Activated CD4-positive, alpha-beta T cell treated with anti-CD3 and anti-CD28 coated beads for 36 hours (primary cell): ENCODE data around the gene GNPAT. TPM values are rescaled to one million over a fixed set of nuclear protein-coding genes. Genes with fewer than 3 reads are reported as not detected.

Source experiments
- ATAC-seq: fragments of 200-7000 bp; cut with Tn5 transposase; one replicate; pipeline ENCODE4 v1.10.0; 2021; ENCODE audit warnings: mild to moderate bottlenecking, moderate library complexity
- CTCF ChIA-PET: fragments of 350-600 bp; sonication (Branson Sonifier 250); formaldehyde crosslinking; loops from one replicate; lab custom pipeline; 2021; ENCODE audit warnings: antibody characterized with exemption; lab: Charles Lee
- POLR2A ChIA-PET: fragments of 350-600 bp; sonication (Branson Sonifier 250); formaldehyde crosslinking; loops from one replicate; lab custom pipeline; 2021; ENCODE audit warnings: antibody characterized with exemption, inconsistent platforms; lab: Charles Lee
- DNase-seq: peaks from one replicate; pipeline ENCODE4 v3.0.0-alpha.2; 2020
- H3K27ac Mint-ChIP-seq: one replicate; pipeline ENCODE4 v1.8.0; 2021; ENCODE audit warnings: mixed read lengths
- H3K27me3 Mint-ChIP-seq: one replicate; pipeline ENCODE4 v1.8.0; 2021; ENCODE audit warnings: mixed read lengths
- H3K36me3 Mint-ChIP-seq: one replicate; pipeline ENCODE4 v1.8.0; 2021; ENCODE audit warnings: low read depth, mixed read lengths
- H3K4me1 Mint-ChIP-seq: one replicate; pipeline ENCODE4 v1.8.0; 2021; ENCODE audit warnings: mixed read lengths
- H3K4me3 Mint-ChIP-seq: one replicate; pipeline ENCODE4 v1.8.0; 2021; ENCODE audit warnings: mild to moderate bottlenecking, moderate library complexity, mixed read lengths
- H3K9me3 Mint-ChIP-seq: one replicate; pipeline ENCODE4 v1.8.0; 2021; ENCODE audit warnings: low read depth, mixed read lengths
- intact Hi-C, 2 experiments: fragments of 100-400 bp; cut with DNase I in 1 of 2; cut with micrococcal nuclease in 1 of 2; formaldehyde crosslinking; loops; one replicate each; pipeline versions ENCODE4 v1.14.2 to v1.15.1; 2022 to 2024; cut with DNase I, micrococcal nuclease
- total RNA-seq, 2 experiments: library from RNA; stranded (reverse); gene quantifications; one replicate each; pipeline ENCODE4 v1.2.3, GENCODE V29; 2021

GNPAT gene
- total RNA-seq, 2 experiments from 2014 or later = 58.0 to 62.0 TPM

DNA sequence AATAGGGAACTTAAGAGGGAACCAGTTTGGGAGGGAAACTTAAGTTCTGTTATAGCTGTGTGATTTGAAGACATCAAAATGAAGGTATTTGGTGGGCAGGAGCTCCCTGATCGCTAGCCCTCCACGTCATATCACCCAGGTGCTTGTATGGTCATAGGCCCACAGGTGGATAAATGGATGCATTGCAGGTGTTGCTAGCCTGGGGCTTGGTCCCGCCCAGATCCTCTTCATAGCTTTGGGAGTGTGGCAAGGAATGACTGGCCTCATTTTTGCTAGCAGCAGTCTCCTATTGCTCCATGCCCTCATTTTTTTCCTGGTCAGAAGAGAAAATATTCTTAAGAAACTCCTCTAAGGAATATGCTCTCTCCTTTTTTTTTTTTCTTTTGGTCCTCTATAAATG lies 11.3 kb downstream of the GNPAT start:
- peaks cover 36% of the 10 kb centered on the region for H3K36me3 Mint-ChIP-seq
- H3K4me3 Mint-ChIP-seq = no peak overlapping the region
- ChIA-PET CTCF (no interaction called here), POLR2A (no interaction called here)
- H3K9me3 Mint-ChIP-seq = no peaks in the 10 kb centered on the region
- ATAC-seq = no peak
- intact Hi-C loops = no loop called here
- DNase-seq = no peak
- no peak overlapping the region for H3K27ac Mint-ChIP-seq
- H3K4me1 Mint-ChIP-seq = peaks cover 3% of the 10 kb centered on the region
- H3K27me3 Mint-ChIP-seq = no peaks in the 10 kb centered on the region

DNA sequence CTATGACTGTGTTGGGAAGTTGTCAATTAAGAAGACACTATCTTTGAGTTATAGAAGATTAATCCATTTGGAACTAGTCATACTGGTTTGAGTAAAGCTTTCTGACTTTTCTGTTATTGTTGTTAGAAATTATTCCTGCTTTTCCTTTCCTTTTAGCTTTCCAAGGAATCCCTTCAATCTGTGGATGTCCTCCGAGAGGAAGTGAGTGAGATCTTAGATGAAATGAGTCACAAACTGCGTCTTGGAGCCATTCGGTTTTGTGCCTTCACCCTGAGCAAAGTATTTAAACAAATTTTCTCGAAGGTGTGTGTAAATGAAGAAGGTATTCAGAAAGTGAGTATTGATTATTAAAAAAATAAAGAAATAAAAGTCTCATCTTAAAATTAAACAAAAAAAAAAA lies 19.3 kb downstream of the GNPAT start:
- CTCF ChIA-PET = interaction anchor here (0.7 to 1.2 kb wide), 4 partner anchors 10 to 318 kb away, joined by 3 to 6 read pairs (median 4); no protein-coding TSS in a partner anchor
- Mint-ChIP-seq H3K4me1 (no peaks in the 10 kb centered on the region), H3K9me3 (peaks cover 4% of the 10 kb centered on the region), H3K27ac (no peak overlapping the region), H3K4me3 (no peak overlapping the region), H3K27me3 (no peaks in the 10 kb centered on the region), H3K36me3 (peaks cover 62% of the 10 kb centered on the region)
- DNase-seq (no peak), ATAC-seq (no peak)
- intact Hi-C loops = no loop called here
- POLR2A ChIA-PET = no interaction called here

DNA sequence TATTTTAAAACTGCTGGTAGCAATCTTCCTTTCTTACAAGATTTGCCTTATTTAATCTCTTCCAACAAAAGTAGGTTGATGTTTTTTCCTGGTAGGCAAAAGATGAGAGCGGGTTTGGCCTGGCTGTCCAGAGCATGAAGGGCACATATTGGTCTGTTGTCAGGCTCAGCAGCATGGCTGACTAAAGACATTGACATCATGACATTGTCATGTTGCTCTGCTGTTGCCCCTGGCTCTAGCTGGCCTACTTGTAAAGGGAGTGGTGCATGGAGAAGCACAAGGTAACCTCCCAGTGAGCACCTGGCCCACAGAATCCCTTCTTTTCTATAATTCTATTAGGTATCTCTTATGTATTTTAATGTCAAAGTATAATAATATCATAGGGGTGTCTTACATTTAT lies 23.6 kb downstream of the GNPAT start:
- CTCF ChIA-PET = no interaction called here
- no peak overlapping the region for H3K27ac Mint-ChIP-seq
- intact Hi-C loops = no loop called here

DNA sequence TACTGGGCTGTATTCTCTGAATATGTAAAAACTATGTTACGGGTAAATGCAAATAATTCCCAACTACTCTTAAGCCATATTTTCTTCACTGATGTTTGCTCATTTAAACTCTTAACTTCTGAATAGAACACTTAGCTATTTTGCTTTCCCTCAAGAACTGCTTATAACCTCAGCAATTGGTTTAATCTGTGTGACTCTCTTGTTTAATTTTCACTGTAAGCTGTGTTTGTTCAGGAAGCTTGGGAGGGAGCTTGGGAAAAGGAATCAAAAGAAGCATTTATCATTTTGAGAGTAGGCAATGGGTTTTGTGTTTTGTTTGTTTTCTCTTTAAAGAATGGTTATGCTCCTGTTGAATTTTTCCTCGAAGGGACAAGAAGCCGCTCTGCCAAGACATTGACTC lies 24.4 kb downstream of the GNPAT start:
- no peak for DNase-seq
- CTCF ChIA-PET = interaction anchor here (1.6 kb wide), 1 partner anchor 10 kb away, joined by 6 read pairs; no protein-coding TSS in a partner anchor
- intact Hi-C loops = no loop called here
- no peak for ATAC-seq
- H3K9me3 Mint-ChIP-seq = no peaks in the 10 kb centered on the region
- no peak overlapping the region for H3K4me3 Mint-ChIP-seq
- no peaks in the 10 kb centered on the region for H3K27me3 Mint-ChIP-seq
- POLR2A ChIA-PET = no interaction called here
- H3K4me1 Mint-ChIP-seq = no peaks in the 10 kb centered on the region
- H3K36me3 Mint-ChIP-seq = peaks cover 60% of the 10 kb centered on the region
- no peak overlapping the region for H3K27ac Mint-ChIP-seq

More for the DNA sequence above, 23.6 kb downstream of the GNPAT start:
- no peak overlapping the region for H3K4me3 Mint-ChIP-seq
- H3K27me3 Mint-ChIP-seq = no peaks in the 10 kb centered on the region
- POLR2A ChIA-PET = no interaction called here
- peaks cover 59% of the 10 kb centered on the region for H3K36me3 Mint-ChIP-seq
- H3K4me1 Mint-ChIP-seq = no peaks in the 10 kb centered on the region
- no peak for DNase-seq
- no peak for ATAC-seq
- no peaks in the 10 kb centered on the region for H3K9me3 Mint-ChIP-seq

DNA sequence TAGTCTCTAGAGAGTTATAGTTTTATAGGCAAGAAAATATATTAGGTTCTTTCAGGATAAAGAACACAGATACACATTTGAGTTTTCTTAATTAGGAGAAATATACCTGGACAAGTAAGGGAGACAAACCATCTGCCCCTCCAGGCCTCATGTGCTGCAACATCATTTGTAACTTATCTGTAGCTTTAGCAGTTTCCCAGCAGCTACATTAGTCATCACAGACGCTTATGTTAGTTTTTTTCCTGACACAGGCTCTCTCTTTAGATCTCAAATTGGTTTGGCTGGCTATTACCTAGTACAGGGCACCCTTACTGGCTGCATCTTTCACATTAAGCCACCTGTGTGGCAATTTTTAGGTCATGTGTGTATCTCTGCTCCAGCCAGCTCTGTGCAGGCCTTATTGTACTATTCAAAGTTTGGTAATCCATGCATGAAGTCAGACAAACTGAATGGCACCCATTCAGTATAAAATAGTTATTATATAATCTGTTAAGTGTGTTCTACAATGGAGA lies 25.9 kb downstream of the GNPAT start:
- CTCF ChIA-PET = interaction anchor here (1.6 kb wide), 1 partner anchor 9 kb away, joined by 6 read pairs; no protein-coding TSS in a partner anchor
- intact Hi-C loops = no loop called here
- peaks cover 62% of the 10 kb centered on the region for H3K36me3 Mint-ChIP-seq
- POLR2A ChIA-PET = no interaction called here
- no peaks in the 10 kb centered on the region for H3K27me3 Mint-ChIP-seq
- no peak overlapping the region for H3K27ac Mint-ChIP-seq
- ATAC-seq (peak; percentile 23), DNase-seq (no peak)
- peaks cover 5% of the 10 kb centered on the region for H3K4me1 Mint-ChIP-seq
- H3K9me3 Mint-ChIP-seq = no peaks in the 10 kb centered on the region
- H3K4me3 Mint-ChIP-seq = no peak overlapping the region

DNA sequence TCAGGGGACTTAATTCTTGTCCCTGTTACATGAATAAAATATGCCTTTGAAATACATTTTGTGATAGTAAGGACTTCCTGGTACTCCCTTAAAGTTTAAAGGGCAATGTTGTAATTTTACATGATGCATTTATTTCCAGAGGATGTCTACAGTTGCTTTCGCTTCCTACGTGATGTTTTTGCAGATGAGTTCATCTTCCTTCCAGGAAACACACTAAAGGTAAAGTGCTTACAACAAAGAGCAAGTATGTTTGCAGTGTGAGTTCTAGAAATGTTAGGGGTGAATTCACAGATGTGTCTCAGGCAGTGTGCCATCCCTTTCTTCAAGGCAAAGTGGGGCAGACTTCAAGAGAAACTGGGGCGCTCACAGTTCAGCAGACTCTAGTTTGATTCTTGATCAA lies 31.2 kb downstream of the GNPAT start:
- intact Hi-C loops = no loop called here
- no peaks in the 10 kb centered on the region for H3K9me3 Mint-ChIP-seq
- peaks cover 66% of the 10 kb centered on the region for H3K36me3 Mint-ChIP-seq
- H3K27me3 Mint-ChIP-seq = no peaks in the 10 kb centered on the region
- no peak overlapping the region for H3K4me3 Mint-ChIP-seq
- CTCF ChIA-PET = interaction anchor here (0.7 kb wide), 1 partner anchor 15 kb away, joined by 3 read pairs; no protein-coding TSS in a partner anchor
- H3K4me1 Mint-ChIP-seq = peaks cover 26% of the 10 kb centered on the region
- DNase-seq = no peak
- H3K27ac Mint-ChIP-seq = peak overlapping the region; percentile 95
- peak; percentile 50 for ATAC-seq
- POLR2A ChIA-PET = no interaction called here

DNA sequence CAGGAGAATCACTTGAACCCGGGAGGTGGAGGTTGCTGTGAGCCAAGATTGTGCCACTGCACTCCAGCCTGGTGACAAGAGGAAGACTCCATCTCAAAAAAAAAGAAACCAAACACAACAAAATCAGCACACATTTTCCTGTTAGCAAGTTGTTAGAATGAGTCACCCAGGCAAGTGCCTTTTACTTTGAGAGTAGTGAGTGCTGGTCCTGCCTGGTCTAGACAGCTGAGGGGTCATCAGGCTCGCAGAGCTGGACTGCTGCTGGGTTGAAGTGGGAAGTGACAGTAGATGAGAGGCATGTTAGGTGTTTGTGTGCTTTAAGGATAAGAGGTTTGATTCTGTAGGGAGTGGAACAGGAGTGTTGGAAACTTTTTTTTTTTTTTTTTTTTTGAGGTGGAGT lies 31.9 kb downstream of the GNPAT start:
- H3K27ac Mint-ChIP-seq = peak overlapping the region; percentile 95
- DNase-seq (peak; percentile 31), ATAC-seq (peak; percentile 51)
- H3K27me3 Mint-ChIP-seq = no peaks in the 10 kb centered on the region
- no peaks in the 10 kb centered on the region for H3K9me3 Mint-ChIP-seq
- intact Hi-C loops = no loop called here
- H3K4me3 Mint-ChIP-seq = peak overlapping the region; percentile 7
- POLR2A ChIA-PET = no interaction called here
- H3K36me3 Mint-ChIP-seq = peaks cover 64% of the 10 kb centered on the region
- CTCF ChIA-PET = interaction anchor here (0.7 kb wide), 1 partner anchor 15 kb away, joined by 3 read pairs; no protein-coding TSS in a partner anchor
- peaks cover 26% of the 10 kb centered on the region for H3K4me1 Mint-ChIP-seq

DNA sequence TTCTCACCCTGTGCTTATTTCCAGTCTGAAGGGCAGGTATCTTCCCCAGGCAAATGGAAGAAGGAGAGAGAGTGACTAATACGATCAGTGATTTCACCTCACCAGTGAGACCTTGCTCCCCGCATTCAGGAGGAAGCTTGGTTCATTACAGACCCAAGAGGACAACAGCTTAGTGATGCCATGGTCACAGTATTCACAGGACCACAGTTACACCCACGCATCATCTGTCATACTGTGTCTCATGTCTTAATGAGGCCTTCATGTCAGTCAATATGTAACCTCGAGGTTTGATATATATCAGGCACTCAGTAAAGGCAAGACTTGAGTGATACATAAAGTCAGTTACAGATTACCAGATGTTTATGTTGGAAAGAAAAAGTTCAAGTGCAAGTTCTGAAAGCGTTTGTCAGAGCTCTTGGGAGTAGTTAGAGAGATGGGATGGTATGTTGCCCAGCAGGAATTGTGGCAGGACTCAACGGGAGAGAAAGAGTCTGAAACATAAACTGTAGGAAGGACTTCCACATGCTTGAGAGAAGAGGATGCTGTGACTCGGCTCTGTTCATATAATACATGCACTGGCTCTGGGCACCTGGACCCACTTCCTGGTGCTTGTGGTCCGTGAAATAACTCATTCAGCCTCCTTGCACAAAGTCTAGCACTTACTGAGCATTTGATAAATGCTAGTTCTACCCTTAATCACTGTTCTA lies 33.3 kb downstream of the GNPAT start:
- peak; percentile 79 for ATAC-seq

DNA sequence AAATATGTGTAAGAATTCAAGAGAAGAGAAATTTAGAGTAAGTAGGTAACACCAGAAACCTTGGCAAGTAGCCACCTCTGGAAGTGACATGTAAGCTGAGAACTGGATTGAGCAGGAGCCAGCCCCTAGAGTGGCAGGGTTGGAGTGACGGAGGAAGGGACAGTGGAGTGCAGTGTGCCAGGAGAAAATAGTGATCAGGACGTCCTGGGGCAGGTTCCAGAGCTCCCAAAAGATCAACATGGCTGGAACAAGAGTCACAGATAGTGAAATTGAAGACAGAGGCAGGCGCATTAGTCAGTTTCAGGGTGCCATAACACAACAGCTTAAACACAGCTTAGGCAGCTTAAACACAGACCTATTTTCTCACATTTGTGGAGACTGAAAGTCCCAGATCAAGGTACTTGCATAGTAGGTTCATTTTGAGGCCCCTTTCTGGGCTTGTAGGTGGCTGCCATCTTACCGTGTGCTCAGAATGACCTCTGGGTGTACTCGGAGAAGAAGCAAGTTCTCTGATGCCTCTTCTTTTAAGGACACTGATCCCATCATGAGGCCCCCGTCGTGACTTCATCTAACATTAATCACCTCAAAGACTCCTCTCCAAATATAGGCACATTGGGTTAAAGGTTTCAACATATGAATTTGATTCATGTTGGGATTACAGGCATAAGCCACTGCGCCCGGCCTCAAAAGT lies 37.2 kb downstream of the GNPAT start:
- intact Hi-C loops = no loop called here
- POLR2A ChIA-PET = interaction anchor here (0.6 kb wide), 1 partner anchor 268 kb away, joined by 3 read pairs; no protein-coding TSS in a partner anchor
- CTCF ChIA-PET = interaction anchor here (1.1 to 1.3 kb wide), 2 partner anchors 18 to 35 kb away, joined by 3 read pairs; no protein-coding TSS in a partner anchor
- Mint-ChIP-seq H3K36me3 (peaks cover 35% of the 10 kb centered on the region), H3K4me3 (no peak overlapping the region), H3K4me1 (peaks cover 10% of the 10 kb centered on the region), H3K9me3 (no peaks in the 10 kb centered on the region), H3K27ac (no peak overlapping the region), H3K27me3 (no peaks in the 10 kb centered on the region)
- DNase-seq (no peak), ATAC-seq (no peak)

More for the DNA sequence above, 33.3 kb downstream of the GNPAT start:
- ChIA-PET POLR2A (interaction anchor here (0.6 kb wide), 1 partner anchor 1162 kb away, joined by 3 read pairs; no protein-coding TSS in a partner anchor), CTCF (no interaction called here)
- Mint-ChIP-seq H3K4me3 (no peak overlapping the region), H3K9me3 (no peaks in the 10 kb centered on the region), H3K27ac (peak overlapping the region; percentile 87), H3K27me3 (no peaks in the 10 kb centered on the region), H3K36me3 (peaks cover 60% of the 10 kb centered on the region), H3K4me1 (peaks cover 26% of the 10 kb centered on the region)
- DNase-seq = peak; percentile 55
- intact Hi-C loops = no loop called here

DNA sequence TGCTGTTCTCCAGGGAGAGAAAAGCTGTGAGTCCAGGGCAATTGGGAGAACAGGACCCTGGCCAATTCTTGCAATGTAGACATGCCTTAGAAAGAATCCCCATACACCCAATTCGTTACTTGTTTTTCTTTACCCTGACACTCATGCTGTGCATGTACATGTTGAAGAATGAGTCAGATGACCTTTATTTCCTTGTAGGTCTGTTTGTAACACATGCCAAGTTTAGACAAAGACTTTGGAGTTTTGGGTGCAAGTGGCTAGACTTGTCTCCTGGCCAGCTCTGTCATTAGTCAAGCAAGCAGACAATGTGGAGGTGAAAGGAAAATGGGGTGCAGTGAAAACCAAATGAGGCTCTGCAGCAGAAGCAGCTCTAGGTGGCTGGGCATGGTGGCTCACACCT lies 38.1 kb downstream of the GNPAT start:
- Mint-ChIP-seq H3K4me3 (no peak overlapping the region), H3K27ac (no peak overlapping the region), H3K4me1 (peaks cover 4% of the 10 kb centered on the region), H3K36me3 (peaks cover 32% of the 10 kb centered on the region), H3K9me3 (no peaks in the 10 kb centered on the region), H3K27me3 (no peaks in the 10 kb centered on the region)
- CTCF ChIA-PET = interaction anchor here (1.3 kb wide), 1 partner anchor 36 kb away, joined by 3 read pairs; no protein-coding TSS in a partner anchor
- POLR2A ChIA-PET = no interaction called here
- intact Hi-C loops = no loop called here
- no peak for DNase-seq
- ATAC-seq = no peak

DNA sequence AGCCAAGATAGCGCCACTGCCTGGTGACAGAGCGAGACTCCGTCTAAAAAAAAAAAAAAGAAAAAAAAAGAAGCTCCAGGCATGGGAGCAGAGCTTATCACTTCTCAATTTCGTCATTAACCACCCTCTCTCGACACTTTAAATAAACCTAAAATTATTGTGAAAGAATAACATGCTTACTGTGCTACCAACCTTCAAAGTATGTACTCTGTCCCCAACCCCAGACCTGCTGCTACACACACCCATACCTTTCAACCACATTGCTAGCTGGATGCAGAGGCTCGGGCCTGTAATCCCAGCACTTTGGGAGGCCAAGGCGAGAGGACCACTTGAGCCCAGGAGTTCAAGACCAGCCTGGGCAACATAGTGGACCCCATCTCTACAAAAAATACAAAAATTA lies 38.7 kb downstream of the GNPAT start:
- CTCF ChIA-PET = interaction anchor here (0.6 kb wide), 1 partner anchor 492 kb away, joined by 5 read pairs; no protein-coding TSS in a partner anchor
- H3K4me3 Mint-ChIP-seq = no peak overlapping the region
- H3K27ac Mint-ChIP-seq = no peak overlapping the region
- H3K9me3 Mint-ChIP-seq = no peaks in the 10 kb centered on the region
- intact Hi-C loops = no loop called here
- H3K4me1 Mint-ChIP-seq = no peaks in the 10 kb centered on the region
- no peaks in the 10 kb centered on the region for H3K27me3 Mint-ChIP-seq
- POLR2A ChIA-PET = interaction anchor here (0.6 kb wide), 1 partner anchor 210 kb away, joined by 4 read pairs; no protein-coding TSS in a partner anchor
- no peak for DNase-seq
- peaks cover 26% of the 10 kb centered on the region for H3K36me3 Mint-ChIP-seq
- no peak for ATAC-seq
